ENCODE measurements around the gene F7. TPM values are rescaled to one million over a fixed set of nuclear protein-coding genes. Genes with fewer than 3 reads are reported as not detected.

F7 gene
- total and polyA plus RNA-seq, 3 donors from 2014 or later, result 2.2 to 4.9 (median 2.4) TPM

DNA sequence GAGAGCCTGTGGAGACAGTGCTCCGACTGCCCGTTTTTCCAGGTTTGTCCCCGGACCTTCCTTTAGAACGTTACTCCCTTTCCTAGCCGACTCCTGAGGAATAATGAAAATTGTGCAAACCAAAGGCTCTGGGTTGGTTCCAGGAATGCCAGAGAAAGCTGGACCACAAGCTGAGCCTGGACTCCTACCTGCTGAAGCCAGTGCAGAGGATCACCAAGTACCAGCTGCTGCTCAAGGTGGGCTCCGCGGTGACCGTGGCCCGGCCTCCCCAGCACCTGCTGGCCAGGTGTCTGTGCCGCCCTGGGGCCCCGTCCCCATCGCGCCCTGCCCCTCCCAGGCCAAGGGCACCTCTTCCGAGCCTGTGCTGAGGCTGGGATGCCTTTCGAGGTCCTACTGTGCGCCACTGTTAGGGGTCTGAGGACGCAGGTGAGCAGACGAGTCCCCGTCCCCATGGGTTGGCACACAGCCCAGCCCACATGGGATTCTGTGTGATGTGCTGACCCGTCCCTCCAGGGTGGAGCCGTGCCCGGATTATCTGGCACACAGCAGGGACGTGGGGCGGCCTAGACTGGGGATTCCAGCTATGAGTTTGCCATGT lies 20.5 kb upstream of the F7 start:
- Histone ChIP-seq H3K36me3 (ENCODE audit: low read depth, missing control alignments) (no peaks in the 10 kb centered on the region), H3K4me3 (no peak overlapping the region), H3K4me1 (no peaks in the 10 kb centered on the region), H3K9me3 (no peaks in the 10 kb centered on the region), H3K27ac (no peak overlapping the region), H3K27me3 (no peaks in the 10 kb centered on the region)
- no peak for DNase-seq
- WGBS, 2 donors, result 92 to 96% methylated on average over 4 to 24 of the region's 24 CpGs
- intact Hi-C loops (cut with DNase I; ENCODE audit: low total_unique reads), result no loop called here
- TF ChIP-seq POLR2A (IDR thresholded peaks at IDR 0.05), result no peak
- TF ChIP-seq, protein P1, sequence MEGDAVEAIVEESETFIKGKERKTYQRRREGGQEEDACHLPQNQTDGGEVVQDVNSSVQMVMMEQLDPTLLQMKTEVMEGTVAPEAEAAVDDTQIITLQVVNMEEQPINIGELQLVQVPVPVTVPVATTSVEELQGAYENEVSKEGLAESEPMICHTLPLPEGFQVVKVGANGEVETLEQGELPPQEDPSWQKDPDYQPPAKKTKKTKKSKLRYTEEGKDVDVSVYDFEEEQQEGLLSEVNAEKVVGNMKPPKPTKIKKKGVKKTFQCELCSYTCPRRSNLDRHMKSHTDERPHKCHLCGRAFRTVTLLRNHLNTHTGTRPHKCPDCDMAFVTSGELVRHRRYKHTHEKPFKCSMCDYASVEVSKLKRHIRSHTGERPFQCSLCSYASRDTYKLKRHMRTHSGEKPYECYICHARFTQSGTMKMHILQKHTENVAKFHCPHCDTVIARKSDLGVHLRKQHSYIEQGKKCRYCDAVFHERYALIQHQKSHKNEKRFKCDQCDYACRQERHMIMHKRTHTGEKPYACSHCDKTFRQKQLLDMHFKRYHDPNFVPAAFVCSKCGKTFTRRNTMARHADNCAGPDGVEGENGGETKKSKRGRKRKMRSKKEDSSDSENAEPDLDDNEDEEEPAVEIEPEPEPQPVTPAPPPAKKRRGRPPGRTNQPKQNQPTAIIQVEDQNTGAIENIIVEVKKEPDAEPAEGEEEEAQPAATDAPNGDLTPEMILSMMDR (IDR thresholded peaks at IDR 0.05), result no peak

DNA sequence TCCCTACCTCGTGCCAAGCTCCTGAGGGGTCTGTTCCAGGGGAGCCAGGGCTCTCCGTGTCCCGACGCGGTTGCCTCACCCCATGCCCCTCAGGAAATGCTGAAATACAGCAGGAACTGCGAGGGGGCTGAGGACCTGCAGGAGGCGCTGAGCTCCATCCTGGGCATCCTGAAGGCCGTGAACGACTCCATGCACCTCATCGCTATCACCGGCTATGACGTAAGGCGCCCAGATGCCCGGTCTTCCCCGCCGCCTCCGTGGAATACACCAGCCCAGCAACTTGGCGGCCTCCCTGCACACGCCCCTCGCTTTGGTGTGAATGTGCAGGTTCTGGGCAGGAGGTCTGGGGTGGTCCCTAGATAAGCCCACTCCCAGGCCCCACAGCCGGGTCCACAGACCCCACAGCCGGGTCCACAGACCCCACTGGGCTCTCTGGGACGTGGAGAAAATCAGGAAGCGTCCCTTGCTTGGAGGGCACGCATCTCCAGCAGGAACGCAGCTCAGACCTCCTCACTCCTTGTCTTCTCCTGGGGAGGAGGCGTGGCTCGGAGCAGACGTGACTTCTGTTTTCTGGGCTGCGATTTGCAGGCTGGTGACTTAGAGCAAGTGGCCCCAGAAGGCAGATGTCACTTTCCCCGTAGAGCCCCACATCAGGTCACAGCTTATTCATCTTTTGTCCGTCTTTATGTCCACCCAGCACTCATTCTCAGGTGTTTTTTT lies 19.4 kb upstream of the F7 start:
- H3K27ac ChIP-seq, result no peak overlapping the region
- no peak overlapping the region for H3K4me3 ChIP-seq
- no peaks in the 10 kb centered on the region for H3K4me1 ChIP-seq
- DNase-seq, result no peak
- TF ChIP-seq POLR2A (IDR thresholded peaks at IDR 0.05), result no peak
- TF ChIP-seq, protein P1 (IDR thresholded peaks at IDR 0.05), result no peak
- no peaks in the 10 kb centered on the region for H3K36me3 ChIP-seq (ENCODE audit: low read depth, missing control alignments)
- intact Hi-C loops (cut with DNase I; ENCODE audit: low total_unique reads), result no loop called here
- WGBS, 2 donors, result 87 to 88% methylated on average over 17 to 32 of the region's 32 CpGs
- no peaks in the 10 kb centered on the region for H3K27me3 ChIP-seq
- H3K9me3 ChIP-seq, result no peaks in the 10 kb centered on the region

DNA sequence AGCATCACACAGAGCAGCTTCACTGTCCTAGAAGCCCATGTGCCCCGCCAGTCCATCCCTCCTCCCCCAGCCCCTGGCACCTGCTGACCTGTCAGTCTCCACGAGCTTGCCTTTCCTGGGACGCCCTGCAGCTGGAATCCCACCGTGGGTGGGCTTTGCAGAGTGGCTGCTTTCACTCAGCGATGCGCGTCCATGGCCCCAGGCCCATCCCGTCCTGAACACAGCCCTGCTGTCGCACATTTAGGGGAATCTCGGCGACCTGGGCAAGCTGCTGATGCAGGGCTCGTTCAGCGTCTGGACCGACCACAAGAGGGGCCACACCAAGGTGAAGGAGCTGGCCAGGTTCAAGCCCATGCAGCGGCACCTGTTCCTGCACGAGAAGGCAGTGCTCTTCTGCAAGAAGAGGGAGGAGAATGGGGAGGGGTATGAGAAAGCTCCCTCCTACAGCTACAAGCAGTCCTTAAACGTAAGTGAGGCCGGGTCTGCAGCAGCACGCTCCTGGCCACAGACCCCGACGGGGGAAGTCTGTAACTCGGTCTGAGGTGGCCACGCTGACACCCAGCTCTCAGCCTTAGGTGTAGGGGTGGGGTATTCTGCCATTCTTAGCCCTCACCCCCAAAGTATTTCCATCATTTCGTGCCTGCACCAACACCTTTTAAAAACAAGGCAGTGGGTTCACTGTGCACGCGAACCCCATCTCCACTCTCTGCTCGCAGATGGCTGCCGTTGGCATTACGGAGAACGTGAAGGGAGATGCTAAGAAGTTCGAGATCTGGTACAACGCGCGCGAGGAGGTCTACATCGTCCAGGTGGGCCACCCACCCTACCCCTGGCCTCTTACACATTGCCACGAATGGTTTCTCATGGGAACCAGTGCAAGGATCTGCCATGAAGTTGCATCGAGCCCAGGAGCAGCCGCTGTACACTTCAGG lies 18.3 kb upstream of the F7 start:
- Histone ChIP-seq H3K27ac (no peak overlapping the region), H3K9me3 (no peaks in the 10 kb centered on the region), H3K4me1 (no peaks in the 10 kb centered on the region), H3K27me3 (no peaks in the 10 kb centered on the region), H3K4me3 (no peak overlapping the region), H3K36me3 (ENCODE audit: low read depth, missing control alignments) (no peaks in the 10 kb centered on the region)
- TF ChIP-seq POLR2A (IDR thresholded peaks at IDR 0.05), result no peak
- TF ChIP-seq, protein P1 (IDR thresholded peaks at IDR 0.05), result no peak
- DNase-seq, result no peak
- intact Hi-C loops (cut with DNase I; ENCODE audit: low total_unique reads), result no loop called here
- WGBS, 2 donors, result 86 to 93% methylated on average over 29 to 39 of the region's 39 CpGs

DNA sequence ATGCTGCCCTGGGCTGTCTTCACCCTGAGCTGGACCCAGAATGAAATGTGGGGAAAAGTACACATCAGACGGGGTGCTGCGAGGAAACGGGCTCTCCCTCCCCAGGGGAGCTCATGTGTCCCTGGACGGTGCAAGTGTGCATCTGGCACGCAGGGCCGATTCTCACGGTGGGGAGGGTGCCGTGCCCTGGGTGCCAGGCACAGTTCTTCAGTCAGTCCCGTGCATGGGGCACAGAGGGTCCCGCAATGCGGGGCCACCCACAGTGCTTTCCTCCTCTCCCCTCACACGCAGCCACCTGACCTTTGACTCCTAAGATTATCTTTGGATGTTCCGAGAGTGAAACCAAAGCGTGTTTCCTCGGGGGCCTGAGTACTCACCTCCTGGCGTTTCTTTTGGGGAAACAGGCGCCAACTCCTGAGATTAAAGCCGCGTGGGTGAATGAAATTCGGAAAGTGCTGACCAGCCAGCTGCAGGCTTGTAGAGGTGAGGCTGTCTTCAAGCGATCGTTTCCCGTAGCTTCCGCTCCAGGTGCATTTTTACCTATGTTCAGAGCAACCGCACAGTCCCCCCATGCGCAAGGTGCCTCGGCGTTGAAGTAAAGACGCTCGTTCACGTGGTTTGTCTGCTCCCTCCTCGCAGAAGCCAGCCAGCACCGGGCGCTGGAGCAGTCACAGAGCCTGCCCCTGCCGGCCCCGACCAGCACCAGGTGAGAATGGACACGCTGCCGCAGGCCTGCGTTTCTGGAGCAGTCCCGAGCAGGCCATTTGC lies 17.5 kb upstream of the F7 start:
- no peak overlapping the region for H3K4me3 ChIP-seq
- intact Hi-C loops (cut with DNase I; ENCODE audit: low total_unique reads), result no loop called here
- no peak for DNase-seq

More for the DNA sequence above, 17.5 kb upstream of the F7 start:
- Histone ChIP-seq H3K9me3 (no peaks in the 10 kb centered on the region), H3K36me3 (ENCODE audit: low read depth, missing control alignments) (no peaks in the 10 kb centered on the region), H3K27ac (no peak overlapping the region), H3K4me1 (no peaks in the 10 kb centered on the region), H3K27me3 (no peaks in the 10 kb centered on the region)
- TF ChIP-seq, protein P1 (IDR thresholded peaks at IDR 0.05), result no peak
- no peak for TF ChIP-seq POLR2A (IDR thresholded peaks at IDR 0.05)
- 90 to 95% methylated on average over 38 to 40 of the region's 40 CpGs for WGBS, 2 donors
